HS-5 (cell line): ENCODE results near the gene CYP3A7.
"Not testable (repeated sequence)": the region's sequence is repeated elsewhere in the genome, so short reads cannot be mapped to it uniquely, and the experiment has no call there.

Experiments
- DNase-seq: peaks from one replicate; pipeline ENCODE4 v3.0.0-alpha.2; 2012; ENCODE audit warnings: low read depth

CYP3A7 gene

DNA sequence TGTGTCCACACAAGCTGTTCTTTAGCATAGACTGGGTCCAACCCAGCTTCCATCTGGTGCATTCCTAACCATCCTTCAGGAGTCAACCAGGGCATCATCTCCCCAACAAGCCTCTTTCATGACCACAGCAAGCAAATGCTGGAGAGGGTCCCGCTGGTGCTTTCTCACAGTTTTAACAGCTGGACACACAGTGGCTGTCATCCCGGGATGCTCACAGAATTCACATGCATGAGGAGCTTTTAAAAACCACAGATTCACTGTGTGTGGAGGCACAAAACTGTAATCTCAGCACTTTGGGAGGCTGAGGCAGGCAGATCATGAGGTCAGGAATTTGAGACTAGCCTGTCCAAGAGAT lies 6.4 kb upstream of the CYP3A7 start:
- no peak for DNase-seq

DNA sequence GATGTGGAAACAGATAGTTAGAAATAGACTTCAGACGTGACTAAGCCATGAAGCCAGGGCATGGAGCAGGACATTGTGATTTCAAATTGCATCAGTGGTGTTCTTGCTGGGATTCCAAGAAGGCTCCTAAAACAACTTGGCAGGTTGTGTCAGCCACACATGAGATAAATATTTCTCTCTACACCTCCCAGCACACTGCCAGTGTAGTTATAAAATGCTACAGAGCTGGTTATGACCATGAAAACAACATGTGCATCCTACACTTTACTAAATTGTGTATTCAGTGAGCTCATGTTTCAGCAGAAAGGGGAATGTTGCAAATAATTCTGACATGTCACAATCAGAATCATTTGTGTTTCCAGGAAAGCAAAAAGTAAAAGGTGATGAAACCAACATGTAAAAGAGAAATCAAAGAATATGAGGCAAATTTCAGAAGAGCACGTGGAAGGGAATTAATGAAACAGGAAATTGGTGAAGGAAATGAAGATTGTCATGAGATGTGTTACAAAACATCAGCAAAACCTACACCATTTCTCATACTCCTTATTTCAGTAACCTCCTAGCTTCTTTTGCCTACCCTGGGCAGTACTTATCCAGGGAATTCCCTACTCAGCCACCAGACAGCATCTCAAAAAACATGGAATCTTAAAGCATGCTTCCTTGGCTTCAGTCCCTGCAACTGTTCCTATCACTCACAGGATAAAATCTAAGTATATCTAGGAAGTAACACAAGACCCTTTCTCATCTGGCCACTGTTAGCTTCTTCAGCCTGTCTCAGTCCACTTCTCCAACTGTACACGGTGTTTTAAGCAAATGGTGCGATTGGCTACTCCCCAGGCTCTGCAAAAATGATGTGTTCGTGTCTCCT lies 5.8 kb upstream of the CYP3A7 start:
- DNase-seq, result no peak

DNA sequence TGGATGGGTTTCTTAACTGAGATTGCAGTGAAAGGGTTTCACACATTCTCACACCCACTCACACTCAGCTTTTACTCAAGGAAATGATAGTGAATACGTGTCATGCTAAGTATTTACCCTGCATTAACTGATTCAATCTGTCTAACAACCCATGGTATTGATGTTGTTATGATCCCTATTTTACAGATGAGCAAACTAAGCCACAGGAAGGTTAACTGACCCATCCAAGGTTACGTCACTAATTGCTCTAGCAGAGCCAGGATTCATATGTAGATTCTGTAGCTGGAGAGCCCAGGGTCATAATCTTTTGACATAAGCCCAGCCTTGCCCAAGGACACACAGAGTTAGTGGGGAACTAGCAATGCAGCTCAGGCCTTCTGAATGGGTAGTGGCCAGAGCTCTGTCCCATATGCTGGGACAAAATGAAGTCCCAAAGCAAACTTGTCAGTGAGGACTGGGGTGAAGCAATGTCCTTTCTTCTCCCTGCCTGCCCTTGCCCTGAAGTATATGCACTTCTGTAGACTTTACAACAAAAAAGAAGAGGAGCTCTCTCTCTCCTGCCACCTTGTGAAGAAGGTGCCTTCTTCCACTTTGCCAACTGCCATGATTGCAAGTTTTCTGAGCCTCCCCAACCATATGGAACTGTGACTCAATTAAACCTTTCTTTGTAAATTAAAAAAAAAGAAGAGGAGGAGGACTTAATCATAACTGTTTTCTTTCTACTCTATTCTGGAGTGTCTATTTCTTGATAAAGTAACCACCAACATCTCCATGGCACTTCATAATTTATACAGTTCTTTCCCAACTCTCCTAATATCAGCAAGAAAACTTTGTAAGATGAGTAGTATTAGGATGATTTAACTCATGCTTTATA lies 4.9 kb upstream of the CYP3A7 start:
- no peak for DNase-seq

DNA sequence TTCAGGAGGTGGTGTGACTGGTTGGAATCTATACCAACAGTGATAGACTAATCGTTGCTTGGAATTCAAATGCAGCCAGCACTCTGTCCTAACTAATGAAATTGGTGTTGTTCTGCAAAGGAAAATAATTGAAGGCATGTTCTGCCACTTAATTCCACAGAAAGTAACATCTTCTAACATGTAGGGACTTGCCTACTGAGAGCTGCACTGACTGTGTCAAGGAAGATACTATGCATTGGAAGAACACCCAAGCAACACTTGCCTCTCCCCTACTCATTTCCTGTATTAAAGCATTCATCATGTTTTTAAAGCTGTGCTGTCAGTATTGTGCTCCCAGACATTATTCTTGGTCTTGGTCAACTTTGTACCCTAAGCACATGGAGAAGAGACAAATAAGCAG lies 2.7 kb upstream of the CYP3A7 start:
- DNase-seq, result no peak

DNA sequence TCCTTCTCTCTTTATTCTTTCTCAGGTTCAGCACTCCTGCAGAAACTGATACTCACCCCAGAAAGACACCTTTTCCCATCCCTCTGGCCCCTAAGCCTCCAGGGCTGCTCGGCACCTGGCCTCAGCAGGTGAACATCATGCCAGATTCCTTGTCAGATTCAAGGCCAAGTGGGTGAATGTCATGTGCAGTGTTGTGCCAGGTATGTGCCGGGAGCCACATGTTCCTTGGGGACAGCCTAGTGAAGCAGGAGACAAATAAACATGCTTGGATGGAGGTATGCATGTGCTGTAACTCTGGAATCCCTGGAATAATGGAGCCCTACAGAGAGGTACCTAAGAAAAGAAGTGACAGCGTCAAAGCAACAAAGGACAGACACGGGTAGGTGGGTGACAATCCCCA lies 1.7 kb upstream of the CYP3A7 start:
- not testable (repeated sequence) for DNase-seq

DNA sequence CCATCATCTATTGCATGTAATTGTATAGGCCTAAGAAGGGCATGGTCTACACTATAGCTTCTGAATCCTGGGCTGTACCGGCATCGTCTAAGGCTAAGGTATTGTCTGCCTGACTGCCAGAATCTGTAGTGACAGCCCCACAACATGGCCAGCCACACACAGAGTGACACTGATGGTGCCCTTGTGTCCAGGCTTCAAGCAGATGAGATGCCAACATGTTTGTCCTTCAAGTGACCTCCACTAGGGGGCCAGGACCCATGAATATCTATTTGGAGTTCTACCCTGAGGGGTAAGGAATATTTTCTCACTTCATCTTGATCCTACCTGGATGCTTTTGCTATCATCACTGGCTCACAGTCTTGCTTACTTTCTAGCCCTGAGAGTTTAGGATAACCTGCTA lies 1.5 kb downstream of the CYP3A7 start:
- no peak for DNase-seq

DNA sequence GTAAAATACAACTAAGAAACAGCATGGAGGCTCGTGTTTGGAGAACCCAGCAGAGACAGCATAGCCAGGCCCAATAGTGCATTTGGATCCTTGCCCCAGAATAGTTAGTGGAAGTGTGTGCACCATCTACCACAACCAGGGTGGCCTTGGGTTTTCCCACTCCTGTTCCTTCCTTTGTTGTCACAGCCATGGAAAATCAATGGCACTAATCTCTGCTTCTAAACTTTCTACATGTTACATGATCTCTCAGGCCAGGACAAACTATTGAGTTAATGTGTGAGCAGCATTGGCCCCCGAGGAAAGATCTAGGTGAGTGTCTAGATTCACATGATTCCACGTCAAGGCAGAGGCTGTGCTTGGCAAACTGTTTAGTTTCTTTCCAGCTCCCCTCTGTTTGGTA lies 2.0 kb downstream of the CYP3A7 start:
- DNase-seq, result no peak

DNA sequence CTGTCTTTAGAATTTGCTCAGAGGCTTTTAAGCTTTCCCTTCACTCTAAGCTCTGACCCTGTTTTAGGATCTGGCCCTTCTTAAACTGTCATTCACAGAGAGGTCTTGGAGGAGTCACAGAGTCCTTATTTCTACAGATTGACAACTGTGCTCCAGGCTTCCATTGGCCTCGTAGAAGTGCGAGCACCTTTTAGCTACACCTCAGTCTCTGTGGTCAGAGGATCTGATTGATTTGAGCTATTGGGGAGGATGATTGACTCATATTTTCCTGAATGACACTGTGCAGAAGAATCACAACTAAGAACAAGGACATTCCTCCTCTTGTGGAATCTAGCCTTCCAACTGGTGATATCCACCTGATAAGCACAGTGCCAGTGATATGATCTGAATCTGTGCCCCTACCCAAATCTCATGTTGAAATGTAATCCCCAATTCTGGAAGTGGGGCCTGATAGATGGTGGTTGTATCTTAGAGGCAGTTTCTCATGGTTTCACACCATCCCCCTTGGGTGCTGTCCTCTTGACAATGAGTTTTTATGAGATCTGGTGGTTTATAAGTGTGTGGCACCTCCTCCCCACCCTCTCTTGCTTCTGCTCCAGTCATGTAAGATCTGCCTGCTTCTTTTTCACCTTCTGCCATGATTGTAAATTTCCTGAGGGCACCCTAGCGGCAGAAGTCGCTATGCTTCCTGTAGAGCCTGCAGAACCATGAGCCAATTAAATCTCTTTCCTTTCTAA lies 3.2 kb downstream of the CYP3A7 start:
- no peak for DNase-seq

DNA sequence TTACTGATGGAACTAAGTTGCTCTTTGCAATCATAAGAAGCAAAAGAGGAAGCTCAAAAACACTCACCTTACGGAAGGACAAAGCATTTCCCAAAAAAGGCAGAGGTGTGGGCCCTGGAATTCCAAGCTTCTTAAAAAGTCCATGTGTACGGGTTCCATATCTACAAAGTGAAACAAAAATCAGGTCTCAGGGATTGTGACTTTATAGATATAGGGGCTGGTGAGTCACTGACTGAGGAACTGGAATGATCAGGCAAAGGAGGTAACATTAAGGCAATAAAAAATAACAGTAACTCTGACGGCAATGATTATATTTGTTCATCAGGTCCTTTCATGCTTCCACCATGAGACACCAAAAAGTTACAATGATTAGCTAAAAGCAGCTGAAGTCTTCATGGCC lies 4.0 kb downstream of the CYP3A7 start:
- DNase-seq, result no peak

DNA sequence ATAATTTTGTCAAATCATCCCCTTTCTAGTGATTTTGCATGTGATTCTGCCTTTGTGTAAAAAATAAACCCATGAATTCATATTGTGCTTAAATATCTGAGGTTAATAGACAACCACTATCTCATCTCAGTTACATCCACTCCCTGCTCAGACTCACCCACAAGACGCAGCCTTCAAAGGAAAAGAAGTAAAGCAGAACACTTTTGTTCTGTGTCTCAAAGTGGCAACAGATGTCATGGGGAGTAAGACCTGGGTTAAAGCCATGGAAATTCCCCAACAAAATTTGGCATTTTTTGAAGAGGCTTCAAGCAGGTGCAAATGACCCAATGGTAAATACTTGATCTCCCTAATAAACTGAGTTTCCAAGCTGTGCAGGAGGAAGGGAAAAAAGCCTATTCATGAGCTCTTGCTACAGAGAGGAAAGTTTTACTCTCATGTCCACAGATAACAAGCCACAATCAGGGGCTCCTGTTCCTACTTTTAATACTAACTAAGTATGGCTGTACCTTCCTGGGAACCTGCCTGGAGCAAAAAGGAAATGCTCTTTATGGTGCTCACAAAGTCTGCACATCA lies 4.7 kb downstream of the CYP3A7 start:
- no peak for DNase-seq

DNA sequence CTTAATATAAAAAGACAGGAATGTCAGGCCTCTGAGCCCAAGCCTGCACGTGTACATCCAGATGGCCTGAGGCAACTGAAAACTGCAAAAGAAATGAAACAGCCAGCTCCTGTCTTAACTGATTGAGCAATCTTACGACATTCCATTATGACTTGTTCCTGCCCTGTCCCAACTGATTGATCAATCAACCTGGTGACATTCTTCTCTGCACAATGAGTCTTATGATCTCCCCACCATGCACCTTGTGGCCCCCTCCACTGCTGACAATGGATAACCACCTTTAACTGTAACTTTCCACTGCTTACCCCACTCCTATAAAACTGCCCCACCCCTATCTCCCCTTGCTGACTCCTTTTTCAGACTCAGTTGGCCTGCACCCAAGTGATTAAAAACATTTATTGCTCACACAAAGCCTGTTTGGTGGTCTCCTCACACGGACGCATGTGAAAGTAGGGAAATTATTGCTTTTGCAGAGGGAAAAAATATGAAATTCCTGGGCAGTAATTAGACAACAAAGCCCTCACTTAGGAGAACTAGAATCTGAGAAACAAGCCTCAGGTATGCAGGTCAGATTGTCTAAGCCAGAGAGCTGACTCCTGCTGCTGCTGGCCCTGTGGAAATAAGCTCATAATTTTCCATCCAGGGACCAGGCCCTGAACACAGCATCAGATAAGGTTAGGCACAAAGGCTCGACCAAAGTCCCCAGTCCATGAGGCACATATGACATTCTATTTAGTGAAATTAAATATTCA lies 5.3 kb downstream of the CYP3A7 start:
- no peak for DNase-seq

DNA sequence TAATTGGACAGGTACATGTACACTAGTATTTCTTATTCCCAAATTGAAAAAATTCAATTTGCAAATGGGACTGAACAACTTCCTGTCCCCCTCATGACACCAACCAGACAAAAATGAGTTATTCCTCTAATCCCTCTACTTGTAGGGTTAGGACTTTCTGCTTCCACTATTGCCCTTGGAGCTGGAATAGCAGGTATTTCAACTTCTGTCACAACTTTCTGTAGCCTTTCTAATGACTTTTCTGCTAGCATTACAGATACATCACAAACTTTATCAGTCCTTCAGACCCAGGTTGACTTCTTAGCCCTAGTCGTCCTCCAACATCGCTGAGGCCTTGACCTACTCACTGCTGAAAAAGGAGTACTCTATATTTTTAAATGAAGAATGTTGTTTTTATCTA lies 6.4 kb downstream of the CYP3A7 start:
- DNase-seq, result no peak

DNA sequence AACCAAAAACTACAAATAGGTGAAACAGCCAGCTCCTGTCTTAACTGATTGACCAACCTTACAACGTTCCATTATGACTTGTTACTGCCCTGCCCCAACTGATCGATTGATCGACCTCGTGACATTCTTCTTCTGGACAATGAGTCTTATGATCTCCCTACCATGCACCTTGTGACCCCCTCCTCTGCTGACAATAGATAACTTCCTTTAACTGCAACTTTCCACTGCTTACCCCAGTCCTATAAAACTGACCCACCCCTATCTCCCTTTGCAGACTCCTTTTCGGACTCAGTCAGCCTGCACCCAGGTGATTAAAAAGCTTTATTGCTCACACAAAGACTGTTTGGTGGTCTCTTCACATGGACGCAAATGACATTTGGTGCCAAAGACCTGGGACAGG lies 11.8 kb downstream of the CYP3A7 start:
- DNase-seq, result not testable (repeated sequence)

DNA sequence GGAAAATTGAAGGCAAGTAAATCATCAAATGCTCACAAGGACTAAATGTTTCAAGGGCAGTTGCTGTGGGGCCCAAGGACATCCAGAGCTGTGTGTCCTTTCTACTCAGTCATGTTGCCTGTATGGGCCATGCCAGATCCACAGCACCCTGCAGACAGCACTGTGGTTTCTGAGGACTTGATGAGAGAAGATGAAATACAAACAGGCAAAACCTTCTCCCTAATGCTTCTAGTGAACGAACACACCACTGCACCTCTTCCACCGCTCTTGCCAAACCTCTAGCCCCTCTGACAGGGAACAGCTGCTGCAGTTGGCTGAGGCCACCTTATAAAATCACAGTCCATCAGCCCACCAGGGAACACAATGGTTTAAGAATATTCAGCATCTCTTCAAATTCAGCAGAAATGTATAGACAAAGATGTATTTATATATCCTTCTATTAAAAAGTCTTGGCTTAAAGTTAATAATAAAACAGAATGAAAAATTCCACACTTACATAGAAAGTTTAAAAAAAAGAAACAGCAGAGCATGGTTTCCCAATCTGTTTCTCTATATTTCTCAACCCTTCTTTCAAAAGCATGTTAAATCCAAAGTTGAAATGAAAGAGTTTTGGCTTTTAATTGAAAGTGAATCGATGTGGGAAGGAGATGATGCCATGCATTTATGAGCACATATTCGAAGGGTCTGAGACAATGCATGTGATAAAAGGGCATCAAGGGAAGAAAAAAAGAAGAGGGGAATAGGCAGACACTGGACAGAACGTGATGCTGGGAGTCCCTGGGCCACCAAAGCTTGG lies 14.0 kb downstream of the CYP3A7 start:
- DNase-seq, result no peak

DNA sequence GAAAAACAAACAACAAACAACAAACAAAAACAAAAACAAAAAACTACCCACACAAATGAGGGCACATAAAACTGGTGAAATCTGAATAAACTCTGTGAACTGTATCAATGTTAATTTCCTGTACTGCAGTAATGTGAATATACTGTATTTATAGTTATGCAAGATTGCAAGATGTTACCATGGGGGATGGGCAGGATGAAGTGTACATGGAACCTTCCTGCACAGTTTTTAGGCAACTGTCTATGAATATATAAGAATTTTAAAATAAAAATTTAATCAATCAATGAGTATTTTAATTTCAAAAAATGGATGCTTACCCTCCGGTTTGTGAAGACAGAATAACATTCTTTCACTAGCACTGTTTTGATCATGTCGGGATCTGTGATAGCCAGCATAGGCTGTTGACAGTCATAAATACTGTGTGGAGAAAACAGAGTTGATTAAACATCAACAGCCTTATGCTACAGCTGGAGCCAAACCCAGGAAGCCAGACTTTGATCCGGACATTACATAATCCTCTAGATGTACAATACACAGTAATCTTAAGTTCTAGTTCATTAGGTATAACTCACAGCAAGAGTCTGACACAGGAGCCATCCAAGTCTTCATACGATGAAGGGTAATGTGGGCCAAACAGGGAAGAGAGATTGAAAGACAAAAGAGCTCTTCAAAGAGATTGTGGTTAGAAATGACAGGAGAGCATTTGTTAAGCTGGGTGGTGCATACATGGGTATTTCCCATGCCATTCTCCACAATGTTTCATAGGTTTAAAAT lies 14.8 kb downstream of the CYP3A7 start:
- no peak for DNase-seq

DNA sequence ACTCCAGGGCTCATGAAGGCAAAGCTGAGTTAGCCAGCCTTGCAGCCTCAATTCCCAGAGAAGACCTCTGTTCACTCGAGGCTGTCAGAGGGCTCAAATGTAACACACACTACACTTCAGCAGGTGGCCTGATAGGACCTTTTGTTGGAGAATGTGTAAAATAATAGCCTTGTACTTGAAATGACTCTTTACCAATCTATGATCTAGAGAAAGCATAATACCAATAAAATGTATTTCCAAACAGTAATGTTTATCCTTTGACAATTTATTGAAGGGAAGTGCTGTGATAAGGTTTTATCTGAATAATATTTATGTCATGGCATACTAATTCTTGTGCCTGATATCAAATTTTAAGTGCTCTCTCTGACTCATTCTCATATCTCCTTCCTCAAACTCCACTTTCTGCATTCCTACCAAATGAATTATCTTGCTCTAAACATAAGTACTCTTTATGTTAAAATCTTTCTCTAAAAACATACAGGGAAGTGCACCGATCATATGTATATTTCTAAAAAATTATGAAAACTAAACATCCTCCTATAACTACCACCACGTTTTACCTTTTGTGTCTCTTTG lies 20.9 kb downstream of the CYP3A7 start:
- no peak for DNase-seq

DNA sequence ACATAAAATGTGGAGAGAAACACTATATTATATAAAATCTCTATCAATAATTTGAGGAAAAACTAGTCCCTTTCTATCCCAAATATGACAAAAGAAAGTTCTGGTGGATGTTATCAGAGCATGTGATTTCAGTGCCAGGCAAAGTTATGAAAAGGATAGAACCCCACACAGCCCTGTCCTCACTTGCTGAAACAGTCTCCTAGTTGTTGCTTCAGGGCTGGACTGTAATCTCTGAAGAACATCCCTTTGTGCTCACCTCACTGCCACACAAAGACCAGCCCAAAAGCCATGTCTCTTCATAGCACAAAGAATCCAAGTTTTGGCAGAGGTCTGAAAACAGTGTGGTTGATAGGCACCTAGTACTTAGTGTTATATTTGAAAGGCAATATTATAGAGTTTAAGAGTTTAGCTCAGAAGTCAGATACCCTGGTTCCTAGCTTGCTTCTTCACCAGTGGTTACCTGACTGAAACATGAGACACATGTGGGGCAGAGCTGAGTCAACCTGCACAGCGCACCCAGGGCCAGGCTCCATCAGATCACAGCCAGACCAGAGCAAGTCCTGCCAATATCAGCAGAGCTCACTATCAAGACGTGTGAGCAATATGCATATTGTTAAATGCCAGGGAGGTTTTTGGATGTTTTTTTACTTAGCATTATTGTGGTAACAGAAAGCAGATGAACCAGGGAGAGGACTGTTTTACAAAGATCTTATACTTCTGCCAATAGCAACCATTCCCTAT lies 25.0 kb downstream of the CYP3A7 start:
- no peak for DNase-seq

DNA sequence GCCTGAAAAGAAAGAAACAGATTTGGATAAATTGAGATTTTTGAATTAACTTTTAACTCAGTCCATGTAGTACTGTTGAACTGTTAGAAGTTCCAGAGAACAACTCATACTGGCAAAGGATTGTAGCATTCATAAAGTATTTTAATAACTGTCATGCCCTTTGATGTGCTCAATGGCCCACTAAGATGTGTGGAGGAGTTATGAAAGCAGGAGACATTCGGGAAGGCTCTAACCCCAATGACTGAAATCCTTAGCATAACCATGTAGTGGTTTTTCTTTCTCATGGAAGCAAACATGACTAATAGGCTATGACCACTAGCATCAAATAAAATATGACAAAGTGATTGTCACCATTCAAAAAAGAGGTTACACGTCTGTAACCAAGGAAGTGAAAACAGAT lies 25.7 kb downstream of the CYP3A7 start:
- no peak for DNase-seq

DNA sequence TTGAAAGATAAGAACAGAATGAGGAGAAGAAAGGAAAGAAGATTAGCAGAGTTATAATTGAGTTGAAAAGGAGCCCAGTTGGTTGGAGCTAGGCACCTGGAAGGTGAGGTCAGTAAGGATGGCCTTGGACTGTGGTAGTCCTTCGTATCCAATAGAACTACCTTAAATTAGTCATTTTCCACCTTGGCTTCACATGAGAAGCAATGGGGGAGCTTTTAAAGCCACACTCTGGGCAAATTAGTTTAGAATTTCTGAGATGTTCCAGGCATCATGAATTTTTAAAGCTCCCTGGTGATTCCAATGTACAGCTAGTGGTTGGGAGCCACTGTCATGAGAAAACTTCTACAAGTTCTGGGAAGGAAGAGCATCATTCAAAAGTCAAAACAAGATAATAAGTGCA lies 27.9 kb downstream of the CYP3A7 start:
- no peak for DNase-seq
